Measurements from ENCODE around the gene PRKAR1A. TPM values are rescaled to one million over a fixed set of nuclear protein-coding genes. Genes with fewer than 3 reads are reported as not detected.

PRKAR1A gene
- total and polyA plus RNA-seq, 2 of the 8 experiments (the other 6 are each of a cell fraction or from before 2014, with no cell fraction given), result 39.3 to 149 TPM

DNA sequence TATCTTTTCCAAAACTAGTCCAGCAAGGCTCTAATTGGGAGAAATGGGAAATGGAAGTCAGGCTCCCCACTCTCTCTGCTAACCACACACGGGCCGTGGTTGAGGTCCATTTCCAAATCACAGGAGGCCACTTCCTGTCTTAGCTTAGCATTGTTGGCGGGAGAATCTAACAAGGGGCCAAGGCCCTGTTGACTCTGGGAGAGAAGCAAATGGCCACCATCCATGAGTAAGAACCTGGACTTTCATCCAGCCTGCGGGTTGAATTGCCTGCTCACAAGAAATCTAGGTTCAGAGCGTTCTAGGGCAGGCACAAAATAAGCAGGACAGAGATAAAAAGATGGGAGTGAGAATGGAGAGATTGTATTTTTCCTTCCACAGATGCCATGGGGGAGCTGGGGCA, 83.3 kb downstream of the PRKAR1A start (continued):
- TF ChIP-seq, protein P1, sequence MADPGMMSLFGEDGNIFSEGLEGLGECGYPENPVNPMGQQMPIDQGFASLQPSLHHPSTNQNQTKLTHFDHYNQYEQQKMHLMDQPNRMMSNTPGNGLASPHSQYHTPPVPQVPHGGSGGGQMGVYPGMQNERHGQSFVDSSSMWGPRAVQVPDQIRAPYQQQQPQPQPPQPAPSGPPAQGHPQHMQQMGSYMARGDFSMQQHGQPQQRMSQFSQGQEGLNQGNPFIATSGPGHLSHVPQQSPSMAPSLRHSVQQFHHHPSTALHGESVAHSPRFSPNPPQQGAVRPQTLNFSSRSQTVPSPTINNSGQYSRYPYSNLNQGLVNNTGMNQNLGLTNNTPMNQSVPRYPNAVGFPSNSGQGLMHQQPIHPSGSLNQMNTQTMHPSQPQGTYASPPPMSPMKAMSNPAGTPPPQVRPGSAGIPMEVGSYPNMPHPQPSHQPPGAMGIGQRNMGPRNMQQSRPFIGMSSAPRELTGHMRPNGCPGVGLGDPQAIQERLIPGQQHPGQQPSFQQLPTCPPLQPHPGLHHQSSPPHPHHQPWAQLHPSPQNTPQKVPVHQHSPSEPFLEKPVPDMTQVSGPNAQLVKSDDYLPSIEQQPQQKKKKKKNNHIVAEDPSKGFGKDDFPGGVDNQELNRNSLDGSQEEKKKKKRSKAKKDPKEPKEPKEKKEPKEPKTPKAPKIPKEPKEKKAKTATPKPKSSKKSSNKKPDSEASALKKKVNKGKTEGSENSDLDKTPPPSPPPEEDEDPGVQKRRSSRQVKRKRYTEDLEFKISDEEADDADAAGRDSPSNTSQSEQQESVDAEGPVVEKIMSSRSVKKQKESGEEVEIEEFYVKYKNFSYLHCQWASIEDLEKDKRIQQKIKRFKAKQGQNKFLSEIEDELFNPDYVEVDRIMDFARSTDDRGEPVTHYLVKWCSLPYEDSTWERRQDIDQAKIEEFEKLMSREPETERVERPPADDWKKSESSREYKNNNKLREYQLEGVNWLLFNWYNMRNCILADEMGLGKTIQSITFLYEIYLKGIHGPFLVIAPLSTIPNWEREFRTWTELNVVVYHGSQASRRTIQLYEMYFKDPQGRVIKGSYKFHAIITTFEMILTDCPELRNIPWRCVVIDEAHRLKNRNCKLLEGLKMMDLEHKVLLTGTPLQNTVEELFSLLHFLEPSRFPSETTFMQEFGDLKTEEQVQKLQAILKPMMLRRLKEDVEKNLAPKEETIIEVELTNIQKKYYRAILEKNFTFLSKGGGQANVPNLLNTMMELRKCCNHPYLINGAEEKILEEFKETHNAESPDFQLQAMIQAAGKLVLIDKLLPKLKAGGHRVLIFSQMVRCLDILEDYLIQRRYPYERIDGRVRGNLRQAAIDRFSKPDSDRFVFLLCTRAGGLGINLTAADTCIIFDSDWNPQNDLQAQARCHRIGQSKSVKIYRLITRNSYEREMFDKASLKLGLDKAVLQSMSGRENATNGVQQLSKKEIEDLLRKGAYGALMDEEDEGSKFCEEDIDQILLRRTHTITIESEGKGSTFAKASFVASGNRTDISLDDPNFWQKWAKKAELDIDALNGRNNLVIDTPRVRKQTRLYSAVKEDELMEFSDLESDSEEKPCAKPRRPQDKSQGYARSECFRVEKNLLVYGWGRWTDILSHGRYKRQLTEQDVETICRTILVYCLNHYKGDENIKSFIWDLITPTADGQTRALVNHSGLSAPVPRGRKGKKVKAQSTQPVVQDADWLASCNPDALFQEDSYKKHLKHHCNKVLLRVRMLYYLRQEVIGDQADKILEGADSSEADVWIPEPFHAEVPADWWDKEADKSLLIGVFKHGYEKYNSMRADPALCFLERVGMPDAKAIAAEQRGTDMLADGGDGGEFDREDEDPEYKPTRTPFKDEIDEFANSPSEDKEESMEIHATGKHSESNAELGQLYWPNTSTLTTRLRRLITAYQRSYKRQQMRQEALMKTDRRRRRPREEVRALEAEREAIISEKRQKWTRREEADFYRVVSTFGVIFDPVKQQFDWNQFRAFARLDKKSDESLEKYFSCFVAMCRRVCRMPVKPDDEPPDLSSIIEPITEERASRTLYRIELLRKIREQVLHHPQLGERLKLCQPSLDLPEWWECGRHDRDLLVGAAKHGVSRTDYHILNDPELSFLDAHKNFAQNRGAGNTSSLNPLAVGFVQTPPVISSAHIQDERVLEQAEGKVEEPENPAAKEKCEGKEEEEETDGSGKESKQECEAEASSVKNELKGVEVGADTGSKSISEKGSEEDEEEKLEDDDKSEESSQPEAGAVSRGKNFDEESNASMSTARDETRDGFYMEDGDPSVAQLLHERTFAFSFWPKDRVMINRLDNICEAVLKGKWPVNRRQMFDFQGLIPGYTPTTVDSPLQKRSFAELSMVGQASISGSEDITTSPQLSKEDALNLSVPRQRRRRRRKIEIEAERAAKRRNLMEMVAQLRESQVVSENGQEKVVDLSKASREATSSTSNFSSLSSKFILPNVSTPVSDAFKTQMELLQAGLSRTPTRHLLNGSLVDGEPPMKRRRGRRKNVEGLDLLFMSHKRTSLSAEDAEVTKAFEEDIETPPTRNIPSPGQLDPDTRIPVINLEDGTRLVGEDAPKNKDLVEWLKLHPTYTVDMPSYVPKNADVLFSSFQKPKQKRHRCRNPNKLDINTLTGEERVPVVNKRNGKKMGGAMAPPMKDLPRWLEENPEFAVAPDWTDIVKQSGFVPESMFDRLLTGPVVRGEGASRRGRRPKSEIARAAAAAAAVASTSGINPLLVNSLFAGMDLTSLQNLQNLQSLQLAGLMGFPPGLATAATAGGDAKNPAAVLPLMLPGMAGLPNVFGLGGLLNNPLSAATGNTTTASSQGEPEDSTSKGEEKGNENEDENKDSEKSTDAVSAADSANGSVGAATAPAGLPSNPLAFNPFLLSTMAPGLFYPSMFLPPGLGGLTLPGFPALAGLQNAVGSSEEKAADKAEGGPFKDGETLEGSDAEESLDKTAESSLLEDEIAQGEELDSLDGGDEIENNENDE (IDR thresholded peaks at IDR 0.05; ENCODE audit: insufficient replicate concordance, low read length), result no peak
- no peak for TF ChIP-seq POLR2AphosphoS5 (IDR thresholded peaks at IDR 0.05; ENCODE audit: low read depth, low read length)
- TF ChIP-seq POU5F1 (IDR thresholded peaks at IDR 0.05; ENCODE audit: low read depth, low read length), result no peak
- no peak for TF ChIP-seq CREB1 (IDR thresholded peaks at IDR 0.05)
- TF ChIP-seq, protein P2, sequence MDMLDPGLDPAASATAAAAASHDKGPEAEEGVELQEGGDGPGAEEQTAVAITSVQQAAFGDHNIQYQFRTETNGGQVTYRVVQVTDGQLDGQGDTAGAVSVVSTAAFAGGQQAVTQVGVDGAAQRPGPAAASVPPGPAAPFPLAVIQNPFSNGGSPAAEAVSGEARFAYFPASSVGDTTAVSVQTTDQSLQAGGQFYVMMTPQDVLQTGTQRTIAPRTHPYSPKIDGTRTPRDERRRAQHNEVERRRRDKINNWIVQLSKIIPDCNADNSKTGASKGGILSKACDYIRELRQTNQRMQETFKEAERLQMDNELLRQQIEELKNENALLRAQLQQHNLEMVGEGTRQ (IDR thresholded peaks at IDR 0.05; ENCODE audit: low read length), result no peak
